Stimulated activated CD8-positive, alpha-beta memory T cell treated with anti-CD3 and anti-CD28 coated beads, Interleukin-15, amount 100 ng/mL, for 4 hours (primary cell): Measurements from ENCODE around the gene FAM3A.

Source experiments
- DNase-seq, 2 donors: peaks; one replicate each; pipeline ENCODE4 v3.0.0-alpha.2; 2020; ENCODE audit warnings: low read depth in 2 of 2

Gene FAM3A

GRCh38 chrX:154534526-154535322 lies 18.7 kb upstream of the FAM3A start:
- peak; percentile 70 to 71 for DNase-seq

DNA sequence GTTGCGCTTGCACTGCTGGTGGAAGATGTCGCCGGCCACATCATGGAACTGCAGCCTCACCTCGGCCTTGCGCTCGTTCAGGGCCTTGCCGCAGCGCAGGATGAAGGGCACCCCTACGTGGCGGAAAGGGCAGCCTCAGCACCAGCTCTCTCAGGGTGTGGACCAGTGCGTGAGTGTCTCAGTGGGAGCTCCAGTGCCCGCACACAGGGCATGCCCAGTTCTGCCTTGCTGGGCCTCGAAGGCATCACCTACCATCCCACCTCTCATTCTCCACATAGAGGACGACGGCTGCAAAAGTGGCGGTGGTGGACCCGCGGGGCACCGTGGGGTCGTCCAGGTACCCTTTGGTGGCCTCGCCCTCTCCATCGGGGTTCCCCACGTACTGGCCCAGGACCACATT lies 16.7 kb upstream of the FAM3A start:
- no peak for DNase-seq

- DNase-seq, result no peak
These were observed 15.6 kb upstream of the FAM3A start for GRCh38 chrX:154531626-154532025.

GRCh38 chrX:154530286-154530685 lies 14.3 kb upstream of the FAM3A start:
- no peak for DNase-seq

DNA sequence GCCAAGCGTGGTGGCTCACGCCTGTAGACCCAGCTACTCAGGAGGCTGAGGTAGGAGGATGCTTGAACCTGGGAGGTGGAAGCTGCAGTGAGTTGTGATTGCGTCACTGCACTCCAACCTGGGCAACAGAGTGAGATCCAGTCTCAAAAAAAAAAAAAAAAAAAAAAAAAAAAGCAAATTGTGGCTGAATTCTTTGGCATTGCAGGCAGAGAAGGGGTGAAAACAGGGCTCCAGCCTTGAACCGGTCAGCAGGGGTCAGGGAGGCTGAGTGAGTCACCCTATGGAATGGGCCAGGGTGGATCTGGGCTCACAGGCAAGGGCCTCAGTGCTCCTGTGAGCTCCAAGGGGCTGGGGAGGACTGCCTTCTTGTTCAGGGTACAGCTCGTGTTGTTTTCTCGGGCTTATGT lies 13.2 kb upstream of the FAM3A start:
- no peak for DNase-seq

- no peak for DNase-seq
These were observed 11.1 kb upstream of the FAM3A start for GRCh38 chrX:154526901-154527675.

GRCh38 chrX:154525606-154526490 lies 9.8 kb upstream of the FAM3A start:
- no peak for DNase-seq

DNA sequence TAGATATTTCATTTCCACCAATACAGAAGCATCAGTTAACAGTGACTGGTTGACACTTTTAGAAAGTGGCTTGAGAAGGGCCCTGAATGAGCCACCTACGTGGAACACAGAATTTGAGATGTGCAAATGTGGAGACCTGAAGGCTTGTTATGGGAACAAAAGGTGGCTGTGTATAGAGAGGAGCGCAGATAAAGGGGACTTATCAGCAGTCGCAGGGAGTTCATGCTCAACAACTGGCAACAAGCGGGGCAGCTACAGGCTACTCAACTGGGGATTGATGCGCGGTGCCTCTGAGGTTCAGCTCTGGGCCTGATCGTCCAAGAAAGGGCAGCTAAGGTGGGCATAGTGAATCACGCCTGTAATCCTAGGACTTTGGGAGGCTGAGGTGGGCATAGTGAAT lies 3.4 kb upstream of the FAM3A start:
- DNase-seq, result no peak

DNA sequence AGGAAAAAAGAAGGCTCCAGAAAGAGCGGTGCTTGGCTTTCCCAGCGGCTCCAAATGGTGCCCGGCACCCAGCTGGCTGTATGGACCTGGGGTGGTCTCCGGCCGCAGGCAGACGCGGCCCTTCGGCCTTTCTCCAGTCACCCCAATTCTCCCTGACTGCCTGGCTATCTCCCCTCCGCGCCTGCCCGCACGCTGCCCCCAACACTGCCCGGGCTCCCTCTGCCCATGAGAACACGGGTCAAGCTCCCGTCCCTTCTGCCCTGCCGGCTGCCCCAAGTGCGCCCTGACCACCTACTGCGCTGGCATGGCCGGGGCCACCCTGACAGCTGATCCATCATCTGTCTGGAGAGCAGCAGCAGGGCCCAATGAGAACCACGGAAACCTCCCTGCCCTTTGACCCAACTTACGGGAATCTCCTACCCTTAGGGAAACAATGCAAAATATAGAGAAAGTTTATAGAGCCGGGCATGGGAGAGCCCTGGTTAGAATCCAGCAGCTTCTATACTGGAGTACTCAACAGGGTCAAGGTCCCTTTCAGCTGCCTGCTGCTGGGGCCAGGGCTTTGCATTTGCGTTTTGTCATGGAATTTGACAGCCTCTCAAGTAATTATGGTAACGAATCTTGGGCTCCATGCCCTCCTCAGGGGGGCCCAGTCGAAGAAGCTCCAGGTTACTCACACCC lies 1.2 kb upstream of the FAM3A start:
- DNase-seq, result no peak

GRCh38 chrX:154516656-154517100 lies 646 bp upstream of the FAM3A start:
- no peak for DNase-seq

GRCh38 chrX:154515090-154515965 lies 704 bp downstream of the FAM3A start:
- DNase-seq, result no peak

DNA sequence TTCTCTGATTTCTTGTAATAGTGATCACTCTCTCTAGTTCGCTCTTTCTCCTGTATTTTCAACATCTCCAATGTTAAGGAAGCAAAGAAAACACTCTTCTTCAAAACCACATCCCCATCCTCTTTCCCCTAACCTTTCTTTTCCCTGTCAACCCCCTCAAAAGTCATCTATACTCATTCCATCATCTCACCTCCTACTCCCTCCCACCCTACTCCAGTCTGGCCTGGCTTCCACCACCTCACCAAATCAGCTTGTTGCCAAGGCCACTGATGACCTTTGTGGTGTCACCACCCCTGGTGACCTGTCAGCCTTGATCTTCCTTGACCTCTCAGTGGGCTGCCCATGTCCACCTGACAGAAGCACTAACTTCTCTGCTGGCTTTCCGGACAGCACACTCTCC lies 2.3 kb downstream of the FAM3A start:
- DNase-seq, result no peak

- DNase-seq, result no peak
These were observed 3.0 kb downstream of the FAM3A start for GRCh38 chrX:154512879-154513553.

DNA sequence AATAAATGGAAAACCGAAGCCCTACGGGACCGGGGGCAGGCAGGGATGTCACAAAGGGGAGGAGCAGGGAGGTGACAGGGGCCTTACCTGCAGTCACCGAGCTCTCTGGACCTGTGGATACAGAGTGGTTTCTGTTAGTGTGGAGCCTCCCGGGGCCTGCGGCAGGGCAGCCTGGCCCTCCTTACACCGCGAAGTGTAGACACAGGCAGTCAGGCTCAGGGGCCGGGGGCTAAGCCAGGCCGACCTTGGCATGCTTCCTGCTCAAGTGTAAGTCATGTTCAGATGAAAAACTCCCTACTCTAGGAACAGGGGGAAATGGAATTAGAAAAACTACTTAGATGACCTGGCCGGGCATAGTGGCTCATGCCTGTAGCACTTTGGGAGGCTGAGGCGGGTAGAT lies 4.3 kb downstream of the FAM3A start:
- no peak for DNase-seq

GRCh38 chrX:154509455-154509854 lies 6.6 kb downstream of the FAM3A start:
- no peak for DNase-seq

DNA sequence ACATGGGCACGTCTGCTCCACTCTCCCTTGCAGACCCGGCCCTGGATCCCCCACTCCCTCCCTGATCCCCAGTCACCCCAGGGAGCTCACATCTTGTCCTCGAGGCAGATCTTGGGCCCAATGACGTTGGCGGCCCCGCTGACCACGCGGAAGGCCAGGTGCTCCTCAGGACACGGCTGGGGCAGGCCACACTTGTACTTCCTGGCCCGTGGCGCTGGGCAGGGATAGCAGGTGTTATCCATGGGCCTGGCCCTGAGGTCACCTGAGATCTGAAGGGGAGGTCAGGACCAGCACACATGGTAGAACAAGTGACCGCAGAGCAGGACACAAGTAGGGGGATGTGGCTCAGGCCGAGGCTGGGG lies 7.7 kb downstream of the FAM3A start:
- DNase-seq, result no peak

- no peak for DNase-seq
These were observed 8.2 kb downstream of the FAM3A start for GRCh38 chrX:154507673-154508383.

GRCh38 chrX:154506483-154507332 lies 9.3 kb downstream of the FAM3A start:
- DNase-seq, result no peak
